22Rv1 (cell line): ENCODE data around the gene ZNF619.

Experiments
- H3K27ac ChIP-seq: fragments of 450-650 bp; 2 replicates; pipeline ENCODE4 v1.5.1; 2017
- CTCF ChIP-seq: fragments of 450-650 bp; IDR thresholded peaks from 2 replicates; pipeline ENCODE4 v1.5.1; 2017; ENCODE audit warnings: mild to moderate bottlenecking
- ZFX ChIP-seq: fragments of 450-650 bp; IDR thresholded peaks from 2 replicates; pipeline ENCODE4 v1.6.1; 2017; ENCODE audit warnings: antibody characterized with exemption, borderline replicate concordance

ZNF619 gene

GRCh38 chr3:40497288-40497687 lies 20.4 kb downstream of the ZNF619 start:
- H3K27ac ChIP-seq = no peak overlapping the region
- no peak for TF ChIP-seq ZFX
- no peak for TF ChIP-seq CTCF

- H3K27ac ChIP-seq = no peak overlapping the region
- TF ChIP-seq ZFX (no peak), CTCF (no peak)
Measured at GRCh38 chr3:40499952-40500351, 23.0 kb downstream of the ZNF619 start.

- H3K27ac ChIP-seq = no peak overlapping the region
- no peak for TF ChIP-seq ZFX
- TF ChIP-seq CTCF = no peak
Measured at GRCh38 chr3:40502034-40502433, 25.1 kb downstream of the ZNF619 start.

GRCh38 chr3:40504636-40505430 lies 27.9 kb downstream of the ZNF619 start:
- TF ChIP-seq ZFX = no peak
- no peak for TF ChIP-seq CTCF
- H3K27ac ChIP-seq = peak overlapping the region; percentile 92

- TF ChIP-seq ZFX = no peak
- TF ChIP-seq CTCF = peak; percentile 62
- H3K27ac ChIP-seq = peak within 1 kb of the TSS; percentile 92
Measured at GRCh38 chr3:40505599-40506462, 28.9 kb downstream of the ZNF619 start, which contains the start of gene ZNF620. TSS of gene ZNF620 (plus strand) at chr3:40506039. CDS start at chr3:40506353, 314 bp downstream.

GRCh38 chr3:40511031-40511718 lies 34.3 kb downstream of the ZNF619 start:
- no peak overlapping the region for H3K27ac ChIP-seq
- TF ChIP-seq ZFX (no peak), CTCF (no peak)
